Naive thymus-derived CD4-positive, alpha-beta T cell (primary cell): ENCODE data around the gene NTRK2. TPM values are rescaled to one million over a fixed set of nuclear protein-coding genes. Genes with fewer than 3 reads are reported as not detected.
A peak's percentile ranks its signal among the peaks of the same experiment; 100 is the strongest.

Experiments used
- ATAC-seq: fragments of 150-1000 bp; cut with Tn5 transposase; 2 replicates; pipeline ENCODE4 v1.10.0; 2021; ENCODE audit warnings: mild to moderate bottlenecking, moderate library complexity
- CTCF ChIA-PET: fragments of 350-600 bp; sonication (Branson Sonifier 250); formaldehyde crosslinking; loops from one replicate; lab custom pipeline; 2021; ENCODE audit warnings: antibody characterized with exemption; lab: Charles Lee
- POLR2A ChIA-PET: fragments of 350-600 bp; sonication (Branson Sonifier 250); formaldehyde crosslinking; loops from one replicate; lab custom pipeline; 2021; ENCODE audit warnings: antibody characterized with exemption, inconsistent platforms; lab: Charles Lee
- DNase-seq, 9 donors: peaks; one replicate each; pipeline versions ENCODE4 v3.0.0 to v3.0.0-alpha.2; 2020 to 2022; ENCODE audit warnings: mixed read lengths in 1 of 9
- H3K27ac ChIP-seq: one replicate; pipeline ENCODE4 v1.7.0; 2013; ENCODE audit warnings: mild to moderate bottlenecking, low read depth, low read length, moderate library complexity
- H3K27me3 ChIP-seq, 2 donors: one replicate each; pipeline ENCODE4 v1.7.0; 2013; ENCODE audit warnings: low read length in 2 of 2, mild to moderate bottlenecking in 2 of 2, moderate library complexity in 2 of 2; ENCODE audit not compliant: control insufficient read depth in 2 of 2, insufficient read depth in 2 of 2
- H3K36me3 ChIP-seq, 3 experiments: 1 replicate in 2 of 3; 2 replicates in 1 of 3; pipeline ENCODE4 v1.7.0; 2013; ENCODE audit warnings: low read length in 3 of 3, mild to moderate bottlenecking in 3 of 3, moderate library complexity in 1 of 3; ENCODE audit not compliant: insufficient read depth in 3 of 3, control insufficient read depth in 2 of 3
- H3K4me1 ChIP-seq, 2 donors: one replicate each; pipeline ENCODE4 v1.7.0; 2013; ENCODE audit warnings: low read length in 2 of 2, mild to moderate bottlenecking in 2 of 2, moderate library complexity in 1 of 2; ENCODE audit not compliant: control insufficient read depth in 2 of 2, insufficient read depth in 2 of 2
- H3K4me3 ChIP-seq: 2 replicates; pipeline ENCODE4 v1.7.0; 2013; ENCODE audit warnings: mild to moderate bottlenecking, low read length
- H3K9me3 ChIP-seq, 3 experiments: 1 replicate in 2 of 3; 2 replicates in 1 of 3; pipeline ENCODE4 v1.7.0; 2013; ENCODE audit warnings: low read length in 3 of 3; ENCODE audit not compliant: control insufficient read depth in 2 of 3
- H3K27ac Mint-ChIP-seq, 9 donors: one replicate each; pipeline ENCODE4 v1.8.0; 2020 to 2022; ENCODE audit warnings: mixed read lengths in 9 of 9, mild to moderate bottlenecking in 8 of 9, moderate library complexity in 5 of 9, inconsistent platforms in 2 of 9
- H3K27me3 Mint-ChIP-seq, 5 donors: one replicate each; pipeline ENCODE4 v1.8.0; 2021 to 2022; ENCODE audit warnings: mixed read lengths in 5 of 5, mild to moderate bottlenecking in 1 of 5
- H3K36me3 Mint-ChIP-seq, 5 donors: one replicate each; pipeline ENCODE4 v1.8.0; 2020 to 2022; ENCODE audit warnings: mixed read lengths in 5 of 5, mild to moderate bottlenecking in 3 of 5, inconsistent platforms in 1 of 5
- H3K4me1 Mint-ChIP-seq, 7 donors: one replicate each; pipeline ENCODE4 v1.8.0; 2020 to 2022; ENCODE audit warnings: mixed read lengths in 7 of 7, mild to moderate bottlenecking in 3 of 7, inconsistent platforms in 1 of 7
- H3K4me3 Mint-ChIP-seq, 10 donors: one replicate each; pipeline ENCODE4 v1.8.0; 2020 to 2022; ENCODE audit warnings: mild to moderate bottlenecking in 10 of 10, mixed read lengths in 10 of 10, moderate library complexity in 6 of 10, inconsistent platforms in 2 of 10
- H3K9me3 Mint-ChIP-seq, 11 donors: one replicate each; pipeline ENCODE4 v1.8.0; 2020 to 2022; ENCODE audit warnings: mixed read lengths in 11 of 11, mild to moderate bottlenecking in 4 of 11, inconsistent platforms in 1 of 11, moderate library complexity in 1 of 11
- intact Hi-C, 2 donors: fragments of 100-400 bp; cut with micrococcal nuclease; formaldehyde crosslinking; loops; one replicate each; pipeline ENCODE4 v1.15.1; 2023
- polyA plus RNA-seq, 2 donors: library from polyadenylated mRNA; unstranded; fragments of 300-500 nt; fragmentation: Illumina TruSeq; gene quantifications; one replicate each; pipeline ENCODE4 v1.2.3, GENCODE V29; 2021
- total RNA-seq, 6 experiments: library from RNA in 5 of 6; stranded (reverse) in 5 of 6; gene quantifications; 1 replicate in 5 of 6; 2 replicates in 1 of 6; pipeline ENCODE4 v1.2.3 and lab custom pipeline; 2021 to 2026

Gene NTRK2
- total and polyA plus RNA-seq, 7 experiments from 2014 or later: 0.07 to 1.2 TPM; not detected in 5

DNA sequence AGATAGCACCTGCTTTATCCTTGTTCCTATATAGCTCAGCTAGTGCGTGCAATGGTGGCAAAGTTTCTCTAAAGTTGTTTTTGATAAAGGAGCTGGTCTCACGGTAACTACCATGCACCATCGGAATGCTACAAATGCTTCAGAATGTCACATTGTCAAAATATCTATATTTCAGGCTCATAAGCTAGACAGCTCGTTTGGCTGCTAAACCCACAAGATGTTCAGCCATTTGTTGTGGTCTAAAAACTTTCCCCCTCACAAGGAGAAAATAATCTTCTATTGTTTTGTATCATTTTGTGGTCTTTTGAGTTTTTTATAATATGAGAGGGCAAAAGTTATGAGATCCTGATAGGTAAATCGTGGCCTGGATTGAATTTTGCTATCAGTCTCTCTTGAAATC is 137.9 kb downstream of the NTRK2 start:
- ChIA-PET POLR2A (no interaction called here), CTCF (no interaction called here)
- intact Hi-C loops: no loop called here
- peaks cover 5 to 9% (median 7%) of the 10 kb centered on the region in 5 donors for H3K27me3 Mint-ChIP-seq
- DNase-seq (no peak), ATAC-seq (no peak)
- H3K4me3 Mint-ChIP-seq: no peak overlapping the region
- no peaks in the 10 kb centered on the region for H3K36me3 Mint-ChIP-seq
- no peaks in the 10 kb centered on the region for H3K4me1 ChIP-seq
- no peaks in the 10 kb centered on the region for H3K27me3 ChIP-seq
- no peaks in the 10 kb centered on the region for H3K9me3 ChIP-seq
- H3K4me1 Mint-ChIP-seq: no peaks in the 10 kb centered on the region
- no peak overlapping the region for H3K27ac ChIP-seq
- no peak overlapping the region for H3K27ac Mint-ChIP-seq
- peaks cover 0 to 5% (median 0%) of the 10 kb centered on the region in 11 donors for H3K9me3 Mint-ChIP-seq
- no peaks in the 10 kb centered on the region for H3K36me3 ChIP-seq
- no peak overlapping the region for H3K4me3 ChIP-seq

DNA sequence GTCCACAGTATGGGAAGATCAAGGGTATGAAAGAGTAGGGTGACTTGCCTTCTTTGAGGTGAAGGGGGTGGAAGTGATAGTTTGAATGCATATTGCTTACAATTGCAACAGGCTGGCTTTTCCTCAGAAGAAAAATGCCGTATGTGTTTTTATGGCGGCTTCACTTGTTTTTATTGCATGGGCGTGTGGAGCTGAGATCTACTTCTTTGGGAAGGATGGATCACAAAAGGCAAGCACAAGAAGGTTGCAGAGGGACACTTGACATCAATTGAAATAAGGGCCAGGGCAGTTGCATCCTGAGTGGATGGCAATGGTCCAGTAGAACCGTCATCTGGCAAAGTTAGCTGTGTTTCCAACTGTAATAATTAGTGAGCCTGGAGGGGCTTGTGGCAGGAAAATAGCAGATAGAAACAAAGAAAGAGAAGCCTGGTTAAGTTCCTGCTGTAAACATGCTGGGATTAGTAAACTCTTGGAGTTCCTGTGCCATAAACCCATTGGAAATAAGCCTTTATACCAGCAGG is 138.4 kb downstream of the NTRK2 start:
- H3K27ac ChIP-seq: no peak overlapping the region
- DNase-seq (no peak), ATAC-seq (no peak)
- Mint-ChIP-seq H3K4me3 (no peak overlapping the region), H3K36me3 (no peaks in the 10 kb centered on the region), H3K9me3 (peaks cover 0 to 5% (median 0%) of the 10 kb centered on the region in 11 donors), H3K4me1 (no peaks in the 10 kb centered on the region), H3K27me3 (peaks cover 5 to 9% (median 9%) of the 10 kb centered on the region in 5 donors), H3K27ac (no peak overlapping the region)
- H3K9me3 ChIP-seq: no peaks in the 10 kb centered on the region
- H3K4me3 ChIP-seq: no peak overlapping the region
- no peaks in the 10 kb centered on the region for H3K4me1 ChIP-seq
- H3K36me3 ChIP-seq: no peaks in the 10 kb centered on the region
- ChIA-PET POLR2A (no interaction called here), CTCF (no interaction called here)
- intact Hi-C loops: no loop called here
- H3K27me3 ChIP-seq: no peaks in the 10 kb centered on the region

DNA sequence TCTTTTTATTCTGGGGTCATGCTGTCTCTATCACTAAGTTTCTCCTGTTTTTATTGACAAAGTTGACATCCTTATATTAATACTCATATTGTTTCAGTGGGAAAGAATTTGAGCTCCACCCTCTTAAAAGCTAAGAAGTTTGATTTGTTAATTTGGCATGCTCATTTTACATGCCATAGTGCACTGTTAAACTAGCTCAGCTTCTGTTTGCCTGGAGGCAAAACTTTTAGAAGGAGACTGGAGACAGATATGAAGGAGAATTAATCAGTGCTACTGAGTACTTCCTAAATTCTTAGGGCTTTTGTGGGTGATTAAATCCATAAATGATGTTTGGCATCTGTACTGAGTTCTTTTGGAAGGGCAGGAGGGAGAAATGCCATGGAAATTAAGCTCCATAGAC is 138.9 kb downstream of the NTRK2 start:
- H3K4me1 Mint-ChIP-seq: no peaks in the 10 kb centered on the region
- no peaks in the 10 kb centered on the region for H3K27me3 ChIP-seq
- no peak overlapping the region for H3K27ac ChIP-seq
- POLR2A ChIA-PET: no interaction called here
- no peak overlapping the region for H3K27ac Mint-ChIP-seq
- no peaks in the 10 kb centered on the region for H3K36me3 ChIP-seq
- no peak overlapping the region for H3K4me3 ChIP-seq
- ATAC-seq (no peak), DNase-seq (no peak)
- CTCF ChIA-PET: no interaction called here
- H3K9me3 ChIP-seq: no peaks in the 10 kb centered on the region
- intact Hi-C loops: no loop called here
- peaks cover 5 to 9% (median 9%) of the 10 kb centered on the region in 5 donors for H3K27me3 Mint-ChIP-seq
- H3K36me3 Mint-ChIP-seq: no peaks in the 10 kb centered on the region
- peaks cover 0 to 5% (median 0%) of the 10 kb centered on the region in 11 donors for H3K9me3 Mint-ChIP-seq
- no peaks in the 10 kb centered on the region for H3K4me1 ChIP-seq
- no peak overlapping the region for H3K4me3 Mint-ChIP-seq

DNA sequence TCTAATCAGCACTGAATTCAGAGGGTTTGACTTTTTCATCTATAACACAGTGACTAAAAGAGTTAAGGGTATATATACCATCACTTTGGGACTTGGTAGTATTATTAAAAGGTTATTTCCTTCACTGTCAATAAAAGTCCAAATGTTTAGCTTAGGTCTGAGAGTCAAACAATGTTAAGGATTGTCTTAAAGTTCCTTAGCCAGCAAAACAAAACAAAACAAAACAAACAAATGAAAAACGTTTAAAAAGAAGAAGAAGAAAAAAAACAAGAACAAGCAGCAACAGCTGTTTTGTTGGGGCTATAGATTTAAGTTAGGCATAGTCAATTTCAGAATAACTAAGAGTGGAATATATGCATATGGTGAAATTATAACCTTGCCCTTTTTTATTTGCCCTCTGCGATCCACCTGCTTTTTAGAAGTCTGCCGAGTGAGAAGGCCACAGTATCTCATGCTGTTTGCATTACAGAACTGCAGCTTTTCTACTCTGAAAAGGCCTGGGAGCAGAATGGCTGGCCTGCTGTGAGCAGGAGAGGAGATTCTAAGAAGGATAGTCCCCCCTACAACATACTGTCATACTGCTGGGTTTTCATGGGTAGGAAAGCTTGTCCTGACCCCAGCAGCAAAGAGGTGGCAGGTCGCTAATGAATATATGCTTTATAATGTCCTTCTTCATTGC is 141.7 kb downstream of the NTRK2 start:
- CTCF ChIA-PET: no interaction called here
- no peak for ATAC-seq
- no peak for DNase-seq
- Histone ChIP-seq H3K4me1 (no peaks in the 10 kb centered on the region), H3K4me3 (no peak overlapping the region), H3K9me3 (no peaks in the 10 kb centered on the region), H3K36me3 (no peaks in the 10 kb centered on the region), H3K27me3 (no peaks in the 10 kb centered on the region), H3K27ac (no peak overlapping the region)
- Mint-ChIP-seq H3K9me3 (peaks cover 0 to 5% (median 0%) of the 10 kb centered on the region in 11 donors), H3K27ac (peak overlapping the region in 1 of 9 donors; percentile 29), H3K4me3 (no peak overlapping the region), H3K27me3 (peaks cover 4 to 14% (median 12%) of the 10 kb centered on the region in 5 donors), H3K36me3 (no peaks in the 10 kb centered on the region), H3K4me1 (no peaks in the 10 kb centered on the region)
- POLR2A ChIA-PET: no interaction called here
- intact Hi-C loops: no loop called here

DNA sequence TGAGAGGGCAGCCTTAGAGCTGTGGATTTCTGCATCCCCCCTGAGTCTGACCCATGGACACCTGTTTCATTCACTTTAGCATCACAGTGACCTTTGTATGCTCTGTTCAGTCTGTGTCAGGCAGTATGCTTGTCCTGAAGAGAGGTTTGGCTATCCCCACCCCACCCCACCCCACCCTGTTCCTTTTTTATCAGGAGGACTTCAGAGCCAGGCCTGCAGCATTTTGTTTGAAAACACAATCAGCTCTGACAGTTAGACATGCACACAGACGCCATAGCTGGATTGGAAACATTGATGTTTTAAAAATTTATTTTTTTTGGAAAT is 142.2 kb downstream of the NTRK2 start:
- Mint-ChIP-seq H3K27me3 (peaks cover 4 to 14% (median 12%) of the 10 kb centered on the region in 5 donors), H3K4me3 (no peak overlapping the region), H3K4me1 (no peaks in the 10 kb centered on the region), H3K36me3 (no peaks in the 10 kb centered on the region), H3K9me3 (peaks cover 0 to 5% (median 0%) of the 10 kb centered on the region in 11 donors), H3K27ac (no peak overlapping the region)
- H3K27ac ChIP-seq: no peak overlapping the region
- no peaks in the 10 kb centered on the region for H3K36me3 ChIP-seq
- intact Hi-C loops: no loop called here
- H3K4me1 ChIP-seq: no peaks in the 10 kb centered on the region
- no peak for DNase-seq
- ATAC-seq: no peak
- H3K9me3 ChIP-seq: no peaks in the 10 kb centered on the region
- CTCF ChIA-PET: no interaction called here
- no peak overlapping the region for H3K4me3 ChIP-seq
- no peaks in the 10 kb centered on the region for H3K27me3 ChIP-seq
- POLR2A ChIA-PET: no interaction called here

DNA sequence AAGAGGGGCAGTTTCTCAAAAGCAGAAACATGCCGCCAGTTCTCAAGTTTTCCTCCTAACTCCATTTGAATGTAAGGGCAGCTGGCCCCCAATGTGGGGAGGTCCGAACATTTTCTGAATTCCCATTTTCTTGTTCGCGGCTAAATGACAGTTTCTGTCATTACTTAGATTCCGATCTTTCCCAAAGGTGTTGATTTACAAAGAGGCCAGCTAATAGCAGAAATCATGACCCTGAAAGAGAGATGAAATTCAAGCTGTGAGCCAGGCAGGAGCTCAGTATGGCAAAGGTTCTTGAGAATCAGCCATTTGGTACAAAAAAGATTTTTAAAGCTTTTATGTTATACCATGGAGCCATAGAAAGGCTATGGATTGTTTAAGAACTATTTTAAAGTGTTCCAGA is 142.8 kb downstream of the NTRK2 start:
- Histone ChIP-seq H3K4me3 (no peak overlapping the region), H3K9me3 (no peaks in the 10 kb centered on the region), H3K27ac (no peak overlapping the region), H3K27me3 (no peaks in the 10 kb centered on the region), H3K4me1 (no peaks in the 10 kb centered on the region), H3K36me3 (no peaks in the 10 kb centered on the region)
- CTCF ChIA-PET: no interaction called here
- Mint-ChIP-seq H3K27me3 (peaks cover 4 to 14% (median 8%) of the 10 kb centered on the region in 5 donors), H3K36me3 (no peaks in the 10 kb centered on the region), H3K4me3 (no peak overlapping the region), H3K4me1 (no peaks in the 10 kb centered on the region), H3K27ac (no peak overlapping the region), H3K9me3 (peaks cover 0 to under 1% (median 0%) of the 10 kb centered on the region in 11 donors)
- DNase-seq (no peak), ATAC-seq (no peak)
- intact Hi-C loops: no loop called here
- POLR2A ChIA-PET: no interaction called here

DNA sequence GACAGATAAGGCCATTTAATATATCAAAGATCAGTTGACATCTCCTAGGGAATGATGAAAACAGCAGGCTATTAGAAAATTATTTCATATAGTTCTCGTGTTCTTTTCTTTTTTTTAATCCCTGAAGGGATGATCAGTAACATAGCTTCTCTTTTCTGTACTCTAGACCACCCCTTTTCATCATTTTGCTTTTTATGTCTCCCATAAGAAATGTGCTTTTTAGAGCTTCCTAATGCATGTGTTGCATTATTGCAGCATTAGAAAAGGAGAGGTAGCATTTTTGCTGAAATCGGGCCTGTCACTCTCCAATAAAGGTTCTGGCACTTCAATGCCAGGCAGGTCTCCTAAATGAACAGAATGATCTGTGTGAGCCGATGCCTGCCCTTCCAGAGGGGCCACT is 143.3 kb downstream of the NTRK2 start:
- ChIA-PET POLR2A (no interaction called here), CTCF (no interaction called here)
- peaks cover 4 to 11% (median 6%) of the 10 kb centered on the region in 5 donors for H3K27me3 Mint-ChIP-seq
- H3K9me3 Mint-ChIP-seq: no peaks in the 10 kb centered on the region
- Histone ChIP-seq H3K36me3 (no peaks in the 10 kb centered on the region), H3K9me3 (no peaks in the 10 kb centered on the region), H3K27ac (no peak overlapping the region), H3K27me3 (no peaks in the 10 kb centered on the region), H3K4me3 (no peak overlapping the region), H3K4me1 (no peaks in the 10 kb centered on the region)
- DNase-seq (no peak), ATAC-seq (no peak)
- no peak overlapping the region for H3K4me3 Mint-ChIP-seq
- no peaks in the 10 kb centered on the region for H3K4me1 Mint-ChIP-seq
- no peak overlapping the region for H3K27ac Mint-ChIP-seq
- intact Hi-C loops: no loop called here
- no peaks in the 10 kb centered on the region for H3K36me3 Mint-ChIP-seq
